MM.1S (cell line): ENCODE results near the gene MTM1.

Experiments used
- EZH2 ChIP-seq: fragments of 300-600 bp; sonication (generic); optimal IDR thresholded peaks from 2 replicates; pipeline ENCODE3; 2017; ENCODE audit warnings: low read depth, mild to moderate bottlenecking, antibody characterized with exemption, low read length, mixed read lengths
- TF ChIP-seq, protein P1 (sequence below): fragments of 300-600 bp; sonication (generic); IDR thresholded peaks from 2 replicates; pipeline ENCODE4 v1.5.1; 2016; ENCODE audit warnings: antibody characterized with exemption, low read length, mixed read lengths

DNA sequence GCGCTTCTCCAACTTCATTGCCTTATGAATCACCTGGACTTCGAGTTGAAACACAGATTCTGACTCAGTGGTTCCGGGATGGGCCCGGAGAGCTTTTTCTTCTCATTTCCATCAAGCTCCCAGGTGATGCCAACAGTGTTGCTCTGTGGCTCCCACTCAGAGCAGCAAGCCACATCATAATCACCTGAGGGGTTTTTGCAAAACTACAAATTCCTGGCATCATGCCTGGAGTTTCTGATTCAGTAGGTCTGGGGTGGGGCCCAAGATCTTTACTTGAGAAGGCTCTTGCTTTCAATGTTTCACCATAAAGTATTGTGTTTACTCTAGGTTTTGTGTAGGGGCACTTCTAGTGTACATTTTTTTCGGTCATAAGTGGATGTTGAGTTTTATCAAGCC is 7.0 kb downstream of the MTM1 start:
- TF ChIP-seq, protein P1, sequence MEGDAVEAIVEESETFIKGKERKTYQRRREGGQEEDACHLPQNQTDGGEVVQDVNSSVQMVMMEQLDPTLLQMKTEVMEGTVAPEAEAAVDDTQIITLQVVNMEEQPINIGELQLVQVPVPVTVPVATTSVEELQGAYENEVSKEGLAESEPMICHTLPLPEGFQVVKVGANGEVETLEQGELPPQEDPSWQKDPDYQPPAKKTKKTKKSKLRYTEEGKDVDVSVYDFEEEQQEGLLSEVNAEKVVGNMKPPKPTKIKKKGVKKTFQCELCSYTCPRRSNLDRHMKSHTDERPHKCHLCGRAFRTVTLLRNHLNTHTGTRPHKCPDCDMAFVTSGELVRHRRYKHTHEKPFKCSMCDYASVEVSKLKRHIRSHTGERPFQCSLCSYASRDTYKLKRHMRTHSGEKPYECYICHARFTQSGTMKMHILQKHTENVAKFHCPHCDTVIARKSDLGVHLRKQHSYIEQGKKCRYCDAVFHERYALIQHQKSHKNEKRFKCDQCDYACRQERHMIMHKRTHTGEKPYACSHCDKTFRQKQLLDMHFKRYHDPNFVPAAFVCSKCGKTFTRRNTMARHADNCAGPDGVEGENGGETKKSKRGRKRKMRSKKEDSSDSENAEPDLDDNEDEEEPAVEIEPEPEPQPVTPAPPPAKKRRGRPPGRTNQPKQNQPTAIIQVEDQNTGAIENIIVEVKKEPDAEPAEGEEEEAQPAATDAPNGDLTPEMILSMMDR, result no peak
- no peak for TF ChIP-seq EZH2
